Natural killer cell (primary cell): ENCODE data around the gene PHACTR4. TPM values are rescaled to one million over a fixed set of nuclear protein-coding genes. Genes with fewer than 3 reads are reported as not detected.
"Not testable (repeated sequence)": the region's sequence is repeated elsewhere in the genome, so short reads cannot be mapped to it uniquely, and the experiment has no call there.

Experiments
- ATAC-seq, 3 donors: fragments of 150-1000 bp in 2 of 3; fragments of 200-7000 bp in 1 of 3; cut with Tn5 transposase; 1 replicate in 1 of 3; 2 replicates in 2 of 3; pipeline ENCODE4 v1.10.0; 2021; ENCODE audit warnings: mild to moderate bottlenecking in 2 of 3, moderate library complexity in 2 of 3
- DNase-seq, 2 donors: peaks; one replicate each; pipeline versions ENCODE4 v3.0.0 to v3.0.0-alpha.2; 2013 to 2021; ENCODE audit warnings: mixed read lengths in 1 of 2
- H3K27ac ChIP-seq: one replicate; pipeline ENCODE4 v1.5.1; 2013; ENCODE audit warnings: mild to moderate bottlenecking, low read length
- H3K27me3 ChIP-seq: one replicate; pipeline ENCODE4 v1.6.1; 2013; ENCODE audit warnings: low read length; ENCODE audit not compliant: control insufficient read depth, insufficient read depth
- H3K36me3 ChIP-seq: one replicate; pipeline ENCODE4 v1.6.1; 2013; ENCODE audit warnings: low read length; ENCODE audit not compliant: control insufficient read depth, insufficient read depth
- H3K4me1 ChIP-seq: one replicate; pipeline ENCODE4 v1.6.1; 2013; ENCODE audit warnings: low read length; ENCODE audit not compliant: control insufficient read depth, insufficient read depth
- H3K4me3 ChIP-seq: one replicate; pipeline ENCODE4 v1.5.1; 2013; ENCODE audit warnings: low read length
- H3K9me3 ChIP-seq: one replicate; pipeline ENCODE4 v1.6.1; 2013; ENCODE audit warnings: low read length; ENCODE audit not compliant: control insufficient read depth, insufficient read depth
- H3K27ac Mint-ChIP-seq, 2 donors: one replicate each; pipeline ENCODE4 v1.8.0; 2022; ENCODE audit warnings: mild to moderate bottlenecking in 2 of 2, mixed read lengths in 2 of 2, moderate library complexity in 1 of 2
- H3K27me3 Mint-ChIP-seq, 2 donors: one replicate each; pipeline ENCODE4 v1.8.0; 2022; ENCODE audit warnings: low read depth in 2 of 2, mixed read lengths in 2 of 2
- H3K36me3 Mint-ChIP-seq: one replicate; pipeline ENCODE4 v1.8.0; 2022; ENCODE audit warnings: mixed read lengths
- H3K4me1 Mint-ChIP-seq, 2 donors: one replicate each; pipeline ENCODE4 v1.8.0; 2022; ENCODE audit warnings: mixed read lengths in 2 of 2
- H3K4me3 Mint-ChIP-seq: one replicate; pipeline ENCODE4 v1.8.0; 2022; ENCODE audit warnings: mild to moderate bottlenecking, moderate library complexity, mixed read lengths
- H3K9me3 Mint-ChIP-seq, 2 donors: one replicate each; pipeline ENCODE4 v1.8.0; 2022; ENCODE audit warnings: mixed read lengths in 2 of 2
- CTCF ChIP-seq: fragments of 200-600 bp; IDR thresholded peaks from one replicate; pipeline ENCODE4 v1.8.0; 2022; ENCODE audit warnings: antibody characterized with exemption
- WGBS: methylation state at CpG from one replicate; pipeline ENCODE4 v1.1.7; 2013; ENCODE audit warnings: missing lambda C conversion rate; ENCODE audit not compliant: insufficient coverage; 5-methylcytosine and 5-hydroxymethylcytosine counted together
- intact Hi-C: fragments of 100-400 bp; cut with micrococcal nuclease; formaldehyde crosslinking; loops from one replicate; pipeline ENCODE4 v1.14.2; 2022
- total RNA-seq, 4 donors: library from RNA; stranded (reverse); fragments of 120-200 nt in 1 of 4; gene quantifications; one replicate each; pipeline versions ENCODE4 v1.2.3 to v1.2.4, GENCODE V29; 2013 to 2022

The PHACTR4 gene
- total RNA-seq, 3 donors from 2014 or later (not counting 1 experiment from before 2014, with no cell fraction given): 35.2 to 50.9 (median 44.2) TPM

- Mint-ChIP-seq H3K36me3 (no peaks in the 10 kb centered on the region), H3K9me3 (no peaks in the 10 kb centered on the region), H3K4me1 (peaks cover 12% of the 10 kb centered on the region in 2 donors), H3K27me3 (no peaks in the 10 kb centered on the region), H3K27ac (no peak overlapping the region), H3K4me3 (no peak overlapping the region)
- H3K36me3 ChIP-seq: no peaks in the 10 kb centered on the region
- WGBS: 100% methylated on average over 4 of the region's 4 CpGs
- H3K27ac ChIP-seq: no peak overlapping the region
- no peak for ATAC-seq
- H3K4me1 ChIP-seq: peaks cover 3% of the 10 kb centered on the region
- H3K4me3 ChIP-seq: no peak overlapping the region
- H3K9me3 ChIP-seq: no peaks in the 10 kb centered on the region
- intact Hi-C loops: no loop called here
- no peaks in the 10 kb centered on the region for H3K27me3 ChIP-seq
- no peak for TF ChIP-seq CTCF
- DNase-seq: no peak
These were observed 72.1 kb downstream of the PHACTR4 start for GRCh38 chr1:28441674-28442073.

GRCh38 chr1:28443550-28443949 lies 74.0 kb downstream of the PHACTR4 start:
- ATAC-seq: no peak
- intact Hi-C loops: no loop called here
- WGBS: 96% methylated on average over 3 of the region's 3 CpGs
- Histone ChIP-seq H3K27ac (no peak overlapping the region), H3K9me3 (no peaks in the 10 kb centered on the region), H3K4me3 (no peak overlapping the region), H3K27me3 (no peaks in the 10 kb centered on the region), H3K4me1 (no peaks in the 10 kb centered on the region), H3K36me3 (no peaks in the 10 kb centered on the region)
- H3K4me3 Mint-ChIP-seq: no peak overlapping the region
- no peak for TF ChIP-seq CTCF
- no peaks in the 10 kb centered on the region for H3K36me3 Mint-ChIP-seq
- DNase-seq: no peak
- peaks cover 0 to 9% of the 10 kb centered on the region in 2 donors for H3K4me1 Mint-ChIP-seq
- H3K9me3 Mint-ChIP-seq: no peaks in the 10 kb centered on the region
- H3K27ac Mint-ChIP-seq: no peak overlapping the region
- no peaks in the 10 kb centered on the region for H3K27me3 Mint-ChIP-seq

GRCh38 chr1:28447679-28448078 lies 78.1 kb downstream of the PHACTR4 start:
- no peak for TF ChIP-seq CTCF
- WGBS: 50% methylated on average over 2 of the region's 4 CpGs
- ATAC-seq: no peak
- Mint-ChIP-seq H3K27ac (peak overlapping the region in 1 of 2 donors; percentile 43), H3K4me3 (no peak overlapping the region), H3K27me3 (no peaks in the 10 kb centered on the region), H3K9me3 (no peaks in the 10 kb centered on the region), H3K4me1 (peaks cover 6 to 16% of the 10 kb centered on the region in 2 donors), H3K36me3 (no peaks in the 10 kb centered on the region)
- Histone ChIP-seq H3K27ac (no peak overlapping the region), H3K9me3 (no peaks in the 10 kb centered on the region), H3K4me1 (no peaks in the 10 kb centered on the region), H3K4me3 (no peak overlapping the region), H3K36me3 (no peaks in the 10 kb centered on the region), H3K27me3 (no peaks in the 10 kb centered on the region)
- intact Hi-C loops: no loop called here
- DNase-seq: no peak

GRCh38 chr1:28448094-28448611 lies 78.6 kb downstream of the PHACTR4 start:
- H3K4me1 ChIP-seq, DNase-seq, H3K4me3 ChIP-seq, H3K9me3 ChIP-seq, H3K27ac ChIP-seq, ATAC-seq, H3K36me3 Mint-ChIP-seq, H3K36me3 ChIP-seq, intact Hi-C loops, H3K27me3 ChIP-seq, H3K27me3 Mint-ChIP-seq, H3K9me3 Mint-ChIP-seq, H3K4me3 Mint-ChIP-seq: not testable (repeated sequence)
- 99% methylated on average over 5 of the region's 8 CpGs for WGBS
- H3K27ac Mint-ChIP-seq: peak overlapping the region in 1 of 2 donors; percentile 43
- peaks cover 6 to 19% of the 10 kb centered on the region in 2 donors for H3K4me1 Mint-ChIP-seq
